PFSK-1 (cell line): Measurements from ENCODE around the gene MBTPS1.

Source experiments
- POLR2AphosphoS5 ChIP-seq: IDR thresholded peaks from 2 replicates; pipeline ENCODE4 v1.6.1; 2012; ENCODE audit warnings: low read depth, mild to moderate bottlenecking, control low read depth, low read length, moderate library complexity
- SIN3A ChIP-seq: IDR thresholded peaks from 2 replicates; pipeline ENCODE4 v1.6.1; 2012; ENCODE audit warnings: mild to moderate bottlenecking, low read length, moderate library complexity, borderline replicate concordance; ENCODE audit not compliant: insufficient read depth
- TF ChIP-seq, protein P1 (sequence below), 2 experiments: IDR thresholded peaks; 2 replicates each; pipeline versions ENCODE4 v1.6.1 to v1.8.0; 2011 to 2012; ENCODE audit warnings: low read depth in 2 of 2, low read length in 2 of 2, control low read depth in 1 of 2, inconsistent platforms in 1 of 2, mild to moderate bottlenecking in 1 of 2, moderate library complexity in 1 of 2; ENCODE audit not compliant: insufficient read depth in 1 of 2

DNA sequence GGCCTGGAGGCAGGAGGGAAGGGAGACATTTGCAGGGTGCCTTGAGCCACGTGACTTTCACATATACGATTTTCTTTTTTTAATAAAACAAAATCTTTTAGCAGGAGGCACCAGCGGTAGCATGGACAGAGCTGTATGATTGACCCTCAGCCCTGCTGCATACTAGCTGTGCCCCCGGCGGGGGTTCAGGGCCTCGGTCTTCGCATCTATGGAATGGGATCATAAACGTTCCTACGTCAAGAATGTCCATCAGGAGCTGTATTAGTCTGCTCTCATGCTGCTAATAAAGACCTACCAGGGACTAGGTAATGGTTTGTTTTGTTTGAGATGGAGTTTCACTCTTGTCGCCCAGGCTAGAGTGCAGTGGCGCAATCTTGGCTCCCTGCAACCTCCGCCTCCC lies 101.3 kb downstream of the MBTPS1 start:
- TF ChIP-seq POLR2AphosphoS5 (no peak), SIN3A (no peak)
- TF ChIP-seq, protein P1, sequence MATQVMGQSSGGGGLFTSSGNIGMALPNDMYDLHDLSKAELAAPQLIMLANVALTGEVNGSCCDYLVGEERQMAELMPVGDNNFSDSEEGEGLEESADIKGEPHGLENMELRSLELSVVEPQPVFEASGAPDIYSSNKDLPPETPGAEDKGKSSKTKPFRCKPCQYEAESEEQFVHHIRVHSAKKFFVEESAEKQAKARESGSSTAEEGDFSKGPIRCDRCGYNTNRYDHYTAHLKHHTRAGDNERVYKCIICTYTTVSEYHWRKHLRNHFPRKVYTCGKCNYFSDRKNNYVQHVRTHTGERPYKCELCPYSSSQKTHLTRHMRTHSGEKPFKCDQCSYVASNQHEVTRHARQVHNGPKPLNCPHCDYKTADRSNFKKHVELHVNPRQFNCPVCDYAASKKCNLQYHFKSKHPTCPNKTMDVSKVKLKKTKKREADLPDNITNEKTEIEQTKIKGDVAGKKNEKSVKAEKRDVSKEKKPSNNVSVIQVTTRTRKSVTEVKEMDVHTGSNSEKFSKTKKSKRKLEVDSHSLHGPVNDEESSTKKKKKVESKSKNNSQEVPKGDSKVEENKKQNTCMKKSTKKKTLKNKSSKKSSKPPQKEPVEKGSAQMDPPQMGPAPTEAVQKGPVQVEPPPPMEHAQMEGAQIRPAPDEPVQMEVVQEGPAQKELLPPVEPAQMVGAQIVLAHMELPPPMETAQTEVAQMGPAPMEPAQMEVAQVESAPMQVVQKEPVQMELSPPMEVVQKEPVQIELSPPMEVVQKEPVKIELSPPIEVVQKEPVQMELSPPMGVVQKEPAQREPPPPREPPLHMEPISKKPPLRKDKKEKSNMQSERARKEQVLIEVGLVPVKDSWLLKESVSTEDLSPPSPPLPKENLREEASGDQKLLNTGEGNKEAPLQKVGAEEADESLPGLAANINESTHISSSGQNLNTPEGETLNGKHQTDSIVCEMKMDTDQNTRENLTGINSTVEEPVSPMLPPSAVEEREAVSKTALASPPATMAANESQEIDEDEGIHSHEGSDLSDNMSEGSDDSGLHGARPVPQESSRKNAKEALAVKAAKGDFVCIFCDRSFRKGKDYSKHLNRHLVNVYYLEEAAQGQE (IDR thresholded peaks at IDR 0.05; ENCODE audit: insufficient read depth in 1 of 2, low read depth in 2 of 2, low read length in 2 of 2): no peak
